ENCODE data around the gene IGFL3. TPM values are rescaled to one million over a fixed set of nuclear protein-coding genes. Genes with fewer than 3 reads are reported as not detected.
"Not testable (repeated sequence)": the region's sequence is repeated elsewhere in the genome, so short reads cannot be mapped to it uniquely, and the experiment has no call there.

The IGFL3 gene
- total RNA-seq, 4 donors from 2014 or later: not detected

DNA sequence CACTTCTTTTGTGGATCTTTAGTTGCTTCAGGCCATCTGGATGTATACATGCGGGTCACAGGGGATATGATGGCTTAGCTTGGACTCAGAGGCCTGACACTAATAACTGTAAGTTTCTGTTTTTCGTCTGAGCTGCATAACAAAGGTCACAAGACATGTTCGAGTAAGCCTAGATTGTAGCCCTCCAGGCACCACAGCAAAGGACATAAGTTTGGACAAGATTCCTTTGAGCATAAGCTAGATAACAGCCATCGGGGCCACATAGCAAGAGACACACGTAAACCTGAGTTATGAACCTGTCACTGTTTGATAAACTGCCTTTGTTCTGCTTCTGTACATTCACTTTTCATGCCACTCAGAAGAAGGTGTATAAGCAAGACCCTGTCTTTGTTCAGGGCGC lies 14.6 kb downstream of the IGFL3 start:
- no peak for DNase-seq (ENCODE audit: extremely low spot score)
- Histone ChIP-seq H3K4me3 (no peak overlapping the region), H3K27me3 (peaks cover 0 to 48% (median 0%) of the 10 kb centered on the region in 4 donors), H3K36me3 (no peaks in the 10 kb centered on the region), H3K9me3 (no peaks in the 10 kb centered on the region), H3K27ac (replicated peaks in 1 of 4) (no peak overlapping the region), H3K4me1 (no peaks in the 10 kb centered on the region)
- TF ChIP-seq POLR2A (IDR thresholded peaks at IDR 0.05; ENCODE audit: low read depth) (no peak), POLR2AphosphoS5 (IDR thresholded peaks at IDR 0.05) (no peak), EP300 (IDR thresholded peaks at IDR 0.05) (no peak)
- TF ChIP-seq, protein P1, sequence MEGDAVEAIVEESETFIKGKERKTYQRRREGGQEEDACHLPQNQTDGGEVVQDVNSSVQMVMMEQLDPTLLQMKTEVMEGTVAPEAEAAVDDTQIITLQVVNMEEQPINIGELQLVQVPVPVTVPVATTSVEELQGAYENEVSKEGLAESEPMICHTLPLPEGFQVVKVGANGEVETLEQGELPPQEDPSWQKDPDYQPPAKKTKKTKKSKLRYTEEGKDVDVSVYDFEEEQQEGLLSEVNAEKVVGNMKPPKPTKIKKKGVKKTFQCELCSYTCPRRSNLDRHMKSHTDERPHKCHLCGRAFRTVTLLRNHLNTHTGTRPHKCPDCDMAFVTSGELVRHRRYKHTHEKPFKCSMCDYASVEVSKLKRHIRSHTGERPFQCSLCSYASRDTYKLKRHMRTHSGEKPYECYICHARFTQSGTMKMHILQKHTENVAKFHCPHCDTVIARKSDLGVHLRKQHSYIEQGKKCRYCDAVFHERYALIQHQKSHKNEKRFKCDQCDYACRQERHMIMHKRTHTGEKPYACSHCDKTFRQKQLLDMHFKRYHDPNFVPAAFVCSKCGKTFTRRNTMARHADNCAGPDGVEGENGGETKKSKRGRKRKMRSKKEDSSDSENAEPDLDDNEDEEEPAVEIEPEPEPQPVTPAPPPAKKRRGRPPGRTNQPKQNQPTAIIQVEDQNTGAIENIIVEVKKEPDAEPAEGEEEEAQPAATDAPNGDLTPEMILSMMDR (IDR thresholded peaks at IDR 0.05): no peak
- intact Hi-C loops (cut with DNase I): no loop called here
- 72% methylated on average over 6 of the region's 6 CpGs for WGBS

DNA sequence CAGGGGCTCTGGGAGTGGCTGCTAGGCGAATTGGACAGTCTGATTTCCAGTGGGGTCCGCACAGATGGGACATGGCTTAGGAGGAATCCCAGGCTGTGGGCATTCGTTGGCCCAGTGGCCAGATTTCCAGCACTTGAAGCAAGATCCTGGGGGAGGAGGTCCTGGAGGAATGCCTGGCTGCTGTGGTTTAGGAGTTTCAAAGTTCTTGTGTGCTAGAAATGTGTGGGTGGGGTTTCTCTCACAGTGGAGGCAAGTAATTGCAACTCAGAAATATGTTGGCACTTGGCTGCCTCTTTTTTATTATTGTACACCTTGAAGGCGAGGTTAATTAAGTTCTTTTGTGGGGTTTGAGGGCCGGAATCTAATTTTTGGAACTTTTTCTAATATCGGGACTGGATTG lies 17.1 kb downstream of the IGFL3 start:
- no peak overlapping the region for H3K4me3 ChIP-seq
- no peak overlapping the region for H3K27ac ChIP-seq (replicated peaks in 1 of 4)
- no peaks in the 10 kb centered on the region for H3K4me1 ChIP-seq
- TF ChIP-seq, protein P1 (IDR thresholded peaks at IDR 0.05): no peak
- TF ChIP-seq POLR2AphosphoS5 (IDR thresholded peaks at IDR 0.05): no peak
- TF ChIP-seq EP300 (IDR thresholded peaks at IDR 0.05): no peak
- TF ChIP-seq POLR2A (IDR thresholded peaks at IDR 0.05; ENCODE audit: low read depth): no peak
- no peaks in the 10 kb centered on the region for H3K9me3 ChIP-seq
- 80% methylated on average over 6 of the region's 6 CpGs for WGBS
- intact Hi-C loops (cut with DNase I): no loop called here
- H3K27me3 ChIP-seq: peaks cover 0 to 35% (median 0%) of the 10 kb centered on the region in 4 donors
- no peak for DNase-seq (ENCODE audit: extremely low spot score)
- H3K36me3 ChIP-seq: no peaks in the 10 kb centered on the region

DNA sequence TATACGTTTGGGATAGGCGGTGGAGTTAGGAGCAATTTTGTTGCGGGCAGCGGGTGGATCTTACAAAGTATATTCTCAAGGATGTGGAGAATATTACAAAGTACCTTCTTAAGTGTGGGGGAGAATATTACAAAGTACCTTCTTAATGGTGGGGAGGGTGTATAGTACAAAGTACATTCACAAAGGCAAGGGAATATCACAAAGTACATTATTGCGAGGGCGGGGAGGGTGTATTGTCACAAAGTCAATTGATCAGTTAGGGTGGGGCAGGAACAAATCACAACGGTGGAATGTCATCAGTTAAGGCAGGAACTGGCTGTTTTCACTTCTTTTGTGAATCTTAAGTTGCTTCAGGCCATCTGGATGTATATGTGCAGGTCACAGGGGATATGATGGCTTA lies 22.2 kb downstream of the IGFL3 start:
- WGBS: 84% methylated on average over 7 of the region's 7 CpGs

DNA sequence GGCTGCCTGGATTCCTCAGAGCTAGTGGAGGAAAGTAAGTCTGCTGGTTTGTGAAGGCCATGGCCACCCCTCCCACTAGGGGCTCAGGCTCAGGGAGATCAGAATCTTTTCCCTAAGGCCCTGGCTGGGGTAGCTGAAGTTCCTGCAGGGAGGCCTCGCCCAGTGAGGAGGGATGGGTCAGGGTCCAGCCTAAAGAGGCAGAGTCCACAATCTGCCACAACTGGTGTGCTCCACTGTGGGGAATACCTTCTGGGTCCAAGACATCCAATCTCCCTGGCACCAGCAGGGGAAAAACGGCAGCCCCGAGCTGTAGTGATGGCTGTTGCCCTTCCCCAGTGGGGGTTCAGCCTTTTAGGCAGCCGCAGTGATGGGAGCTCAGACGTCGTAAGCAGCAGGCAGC lies 23.2 kb downstream of the IGFL3 start:
- intact Hi-C loops (cut with DNase I): no loop called here
- Histone ChIP-seq H3K9me3 (peaks cover 0 to 21% (median 6%) of the 10 kb centered on the region in 4 donors), H3K27me3 (peaks cover 0 to 21% (median 0%) of the 10 kb centered on the region in 4 donors), H3K36me3 (no peaks in the 10 kb centered on the region), H3K4me3 (no peak overlapping the region), H3K4me1 (no peaks in the 10 kb centered on the region), H3K27ac (replicated peaks in 1 of 4) (no peak overlapping the region)
- no peak for DNase-seq (ENCODE audit: extremely low spot score)
- 31% methylated on average over 4 of the region's 6 CpGs for WGBS
- no peak for TF ChIP-seq POLR2A (IDR thresholded peaks at IDR 0.05; ENCODE audit: low read depth)
- no peak for TF ChIP-seq EP300 (IDR thresholded peaks at IDR 0.05)
- TF ChIP-seq, protein P1 (IDR thresholded peaks at IDR 0.05): no peak
- TF ChIP-seq POLR2AphosphoS5 (IDR thresholded peaks at IDR 0.05): no peak

More for the DNA sequence above, 22.2 kb downstream of the IGFL3 start:
- peaks cover 0 to 13% (median 4%) of the 10 kb centered on the region in 4 donors for H3K9me3 ChIP-seq
- H3K4me3 ChIP-seq; intact Hi-C loops (cut with DNase I); H3K27ac ChIP-seq (replicated peaks in 1 of 4); H3K36me3 ChIP-seq; H3K4me1 ChIP-seq; DNase-seq (ENCODE audit: extremely low spot score): not testable (repeated sequence)
- H3K27me3 ChIP-seq: peaks cover 0 to 25% (median 0%) of the 10 kb centered on the region in 4 donors

DNA sequence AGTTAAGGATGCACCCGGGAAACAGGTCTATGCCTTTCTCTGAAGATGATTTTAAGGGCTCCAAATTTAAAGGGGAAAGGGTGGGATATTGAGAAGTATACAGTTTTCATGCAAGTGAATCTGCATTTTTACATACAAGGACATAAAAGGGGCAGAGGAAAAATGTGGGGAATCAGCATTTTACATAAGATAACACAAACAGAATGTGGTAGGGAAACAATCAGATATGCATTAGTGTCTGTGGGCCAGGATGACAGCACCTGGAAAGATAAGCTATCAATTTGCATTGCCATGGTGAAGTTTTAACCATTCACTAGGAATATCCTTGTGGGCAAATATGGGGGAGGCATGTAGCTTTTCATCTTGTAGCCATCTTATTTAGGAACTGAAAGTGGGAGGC lies 24.1 kb downstream of the IGFL3 start:
- Histone ChIP-seq H3K27ac (replicated peaks in 1 of 4) (no peak overlapping the region), H3K9me3 (peaks cover 0 to 21% (median 6%) of the 10 kb centered on the region in 4 donors), H3K36me3 (no peaks in the 10 kb centered on the region), H3K4me1 (no peaks in the 10 kb centered on the region), H3K4me3 (no peak overlapping the region), H3K27me3 (peaks cover 0 to 21% (median 0%) of the 10 kb centered on the region in 4 donors)
- no peak for DNase-seq (ENCODE audit: extremely low spot score)
- intact Hi-C loops (cut with DNase I): no loop called here
- 74% methylated on average over 1 of the region's 1 CpG for WGBS
- TF ChIP-seq POLR2A (IDR thresholded peaks at IDR 0.05; ENCODE audit: low read depth) (no peak), POLR2AphosphoS5 (IDR thresholded peaks at IDR 0.05) (no peak), EP300 (IDR thresholded peaks at IDR 0.05) (no peak)
- TF ChIP-seq, protein P1 (IDR thresholded peaks at IDR 0.05): no peak
